HG03103 (cell line): ENCODE measurements around the gene ERO1A.

Source experiments
- ATAC-seq: cut with Tn5 transposase; IDR thresholded peaks from one replicate; pipeline ENCODE4 v1.9.1; 2021; ENCODE audit warnings: low read depth; ENCODE audit not compliant: unreplicated experiment

The ERO1A gene

DNA sequence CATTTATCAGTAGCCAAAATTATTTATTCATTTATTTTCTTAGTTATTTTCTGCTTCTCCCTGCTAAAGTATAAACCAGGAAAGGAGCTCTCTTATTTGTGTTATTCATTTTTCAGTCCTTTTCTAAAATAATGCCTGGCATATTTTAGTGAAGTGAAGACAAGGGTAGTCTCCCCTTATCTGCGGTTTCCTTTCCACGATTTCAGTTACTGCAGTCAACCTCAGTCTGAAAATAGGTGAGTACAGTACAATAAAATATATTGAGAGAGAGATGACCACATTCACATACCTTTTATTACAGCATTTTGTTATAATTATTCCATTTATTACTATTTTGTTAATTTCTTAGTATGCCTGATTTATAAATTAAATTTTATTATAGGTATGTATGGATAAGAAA lies 85.2 kb downstream of the ERO1A start:
- ATAC-seq, result no peak

DNA sequence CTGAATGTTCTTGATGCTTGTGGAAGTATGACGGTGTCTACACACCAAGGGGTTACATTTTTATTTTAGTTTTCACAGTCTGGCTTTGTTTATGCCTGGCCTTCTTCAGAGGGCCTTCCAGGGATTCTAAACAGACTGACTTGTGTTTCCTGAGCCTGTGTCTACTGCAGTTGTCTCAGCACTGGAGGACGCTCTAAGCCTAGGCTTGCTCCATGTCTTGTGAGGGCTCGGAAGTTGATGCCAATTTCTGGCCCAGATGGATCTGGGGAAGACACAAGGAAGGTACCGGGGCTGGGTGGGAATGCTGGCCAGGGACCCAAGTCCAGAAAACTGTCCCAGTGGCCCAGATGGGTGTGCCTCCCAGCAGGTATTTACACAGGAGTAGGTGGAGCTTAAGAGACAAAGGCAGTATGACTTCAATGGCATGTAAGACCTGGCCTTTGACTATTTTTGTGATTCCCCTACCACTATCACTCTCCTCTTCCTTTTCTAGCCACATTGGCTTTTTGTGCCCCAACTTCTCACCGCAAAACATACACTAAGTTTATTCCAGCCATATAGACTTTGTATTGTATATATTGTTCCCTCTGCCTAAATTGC lies 85.8 kb downstream of the ERO1A start:
- ATAC-seq, result no peak

DNA sequence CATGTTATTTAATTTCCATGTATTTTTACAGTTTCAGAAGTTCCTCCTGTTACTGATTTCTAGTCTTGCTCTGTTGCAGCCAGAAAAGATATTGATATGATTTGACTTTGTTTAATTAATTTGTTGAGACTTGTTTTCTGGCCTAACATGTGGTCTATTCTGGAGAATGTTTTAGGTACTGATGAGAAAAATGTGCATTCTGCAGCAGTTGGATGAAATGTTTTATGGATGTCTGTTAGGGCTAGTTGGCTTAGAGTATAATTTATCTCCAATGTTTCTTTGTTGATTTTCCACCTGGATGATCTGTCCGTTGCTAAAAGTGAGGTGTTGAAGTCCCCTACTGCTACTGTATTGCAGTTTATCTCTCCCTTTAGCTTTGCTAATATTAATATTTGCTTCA lies 88.3 kb downstream of the ERO1A start:
- ATAC-seq, result no peak

DNA sequence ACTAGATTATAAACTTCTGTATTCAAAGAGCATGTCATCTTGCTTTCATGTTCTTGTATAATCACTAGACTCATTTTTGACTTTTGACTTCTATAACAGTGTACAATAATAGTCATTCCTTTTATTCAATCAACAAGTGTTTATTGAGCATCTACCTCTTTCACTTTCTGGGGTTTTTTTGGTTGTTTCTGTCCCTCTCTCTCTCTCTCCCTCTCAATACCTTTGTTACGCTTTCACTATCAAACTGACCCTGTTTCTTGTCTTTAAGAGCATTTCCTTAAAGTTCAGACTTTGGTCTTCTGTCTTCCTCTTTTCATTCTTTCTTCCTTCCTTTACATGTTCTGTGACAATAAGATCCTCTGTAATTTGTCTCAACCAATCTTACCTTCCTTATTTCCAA lies 93.2 kb downstream of the ERO1A start:
- no peak for ATAC-seq

DNA sequence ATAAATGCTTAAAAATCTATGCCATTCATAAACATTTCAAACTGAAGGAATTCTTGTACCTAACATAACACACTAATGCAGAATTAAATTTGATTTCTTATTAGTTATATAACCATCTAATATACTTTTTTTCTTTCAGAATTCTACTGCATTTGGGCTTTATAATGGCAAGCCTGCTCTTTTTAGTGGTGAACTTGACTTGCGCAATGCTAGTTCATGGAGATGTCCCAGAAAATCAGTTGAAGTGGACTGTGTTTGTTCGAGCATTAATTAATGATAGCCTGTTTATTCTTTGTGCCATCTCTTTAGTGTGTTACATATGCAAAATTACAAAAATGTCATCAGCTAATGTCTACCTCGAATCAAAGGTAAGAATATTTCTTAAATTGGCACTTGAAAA lies 95.4 kb downstream of the ERO1A start:
- no peak for ATAC-seq

DNA sequence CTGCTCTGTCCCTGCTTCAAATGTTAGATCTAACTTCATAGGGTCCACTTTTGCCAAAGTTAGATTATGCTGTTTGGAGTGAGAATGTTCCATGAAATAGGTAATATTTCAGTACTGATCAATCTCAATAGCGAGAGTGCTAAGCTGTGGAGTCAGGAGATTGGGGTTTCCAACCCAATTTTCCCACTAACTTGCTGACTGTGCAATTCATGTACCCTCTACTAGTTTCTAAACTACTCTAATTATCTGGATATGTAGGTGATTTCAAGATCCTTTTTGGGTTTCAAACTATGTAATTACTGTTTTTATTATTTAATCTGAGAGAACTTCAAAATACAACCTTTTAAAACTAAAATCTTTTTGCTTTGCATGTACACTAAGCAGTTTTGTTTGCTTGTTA lies 96.8 kb downstream of the ERO1A start:
- no peak for ATAC-seq

DNA sequence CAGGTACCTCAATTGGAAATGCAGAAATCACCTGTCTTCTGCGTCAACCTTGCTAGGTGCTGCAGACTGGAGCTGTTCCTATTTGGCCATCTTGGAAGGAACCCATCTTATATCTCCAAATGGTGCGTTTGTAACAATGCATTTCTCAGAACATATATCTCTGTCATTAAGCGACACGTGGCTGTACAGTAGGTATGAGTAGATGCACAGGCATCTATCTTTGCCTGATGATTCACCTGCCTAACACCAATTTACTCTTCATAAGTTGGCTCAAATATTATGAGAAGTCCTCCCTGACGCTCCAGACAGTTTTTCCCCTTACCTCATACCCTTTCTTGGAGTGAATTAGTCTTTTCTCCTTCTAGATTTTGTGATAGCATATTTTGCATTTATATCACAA lies 98.5 kb downstream of the ERO1A start:
- no peak for ATAC-seq

DNA sequence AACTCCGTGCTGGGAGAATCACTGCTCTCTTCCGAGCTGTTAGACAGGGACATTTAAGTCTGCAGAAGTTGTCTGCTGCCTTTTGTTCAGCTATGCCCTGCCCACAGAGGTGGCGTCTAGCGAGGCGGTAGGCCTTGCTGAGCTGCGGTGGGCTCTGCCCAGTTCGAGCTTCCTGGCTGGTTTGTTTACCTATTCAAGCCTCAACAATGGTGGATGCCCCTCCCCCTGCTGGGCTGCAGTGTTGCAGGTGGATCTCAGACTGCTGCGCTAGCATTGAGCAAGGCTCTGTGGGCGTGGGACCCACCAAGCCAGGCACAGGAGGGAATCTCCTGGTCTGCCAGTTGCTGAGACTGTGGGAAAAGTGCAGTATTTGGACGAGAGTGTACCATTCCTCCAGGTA lies 99.0 kb downstream of the ERO1A start:
- ATAC-seq, result no peak

DNA sequence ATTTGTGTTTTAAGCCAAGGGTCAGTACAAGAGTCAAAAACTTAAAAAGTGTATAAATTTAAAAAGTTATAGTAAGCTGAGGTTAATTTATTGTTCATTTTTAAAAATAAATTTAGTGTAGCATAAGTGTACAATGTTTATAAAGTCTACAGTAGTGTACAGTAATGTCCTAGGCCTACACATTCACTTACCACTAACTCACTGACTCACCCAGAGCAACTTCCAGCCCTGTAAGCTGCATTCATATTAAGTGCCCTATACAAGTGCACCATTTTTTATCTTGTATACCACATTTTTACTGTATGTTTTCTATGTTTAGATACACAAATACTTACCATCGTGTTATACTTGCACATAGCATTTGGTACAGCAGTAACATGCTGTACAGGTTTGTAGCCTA lies 105.0 kb downstream of the ERO1A start:
- ATAC-seq, result no peak
